Mucosa of rectum (tissue), 2 donors: ENCODE results near the gene SNX30.

Experiments
- H3K27ac ChIP-seq, 2 donors: one replicate each; pipeline ENCODE4 v1.7.0; 2013; ENCODE audit warnings: inconsistent platforms in 2 of 2, low read depth in 2 of 2, low read length in 2 of 2
- H3K27me3 ChIP-seq, 2 donors: one replicate each; pipeline ENCODE4 v1.7.0; 2013; ENCODE audit warnings: low read length in 2 of 2; ENCODE audit not compliant: control insufficient read depth in 2 of 2, insufficient read depth in 2 of 2
- H3K36me3 ChIP-seq, 2 donors: one replicate each; pipeline ENCODE4 v1.7.0; 2013; ENCODE audit warnings: low read length in 2 of 2; ENCODE audit not compliant: control insufficient read depth in 2 of 2, insufficient read depth in 2 of 2
- H3K4me1 ChIP-seq, 2 donors: one replicate each; pipeline ENCODE4 v1.7.0; 2013; ENCODE audit warnings: low read length in 2 of 2, mild to moderate bottlenecking in 1 of 2; ENCODE audit not compliant: control insufficient read depth in 2 of 2, insufficient read depth in 2 of 2
- H3K4me3 ChIP-seq, 2 donors: one replicate each; pipeline ENCODE4 v1.7.0; 2013; ENCODE audit warnings: low read length in 2 of 2
- H3K9ac ChIP-seq, 2 donors: one replicate each; pipeline ENCODE4 v1.7.0; 2013; ENCODE audit warnings: low read length in 2 of 2, low read depth in 1 of 2, mild to moderate bottlenecking in 1 of 2
- H3K9me3 ChIP-seq, 2 donors: one replicate each; pipeline ENCODE4 v1.7.0; 2013; ENCODE audit warnings: low read length in 2 of 2; ENCODE audit not compliant: control insufficient read depth in 2 of 2
- donor health status: healthy.
- donor health status: Normal muscosa, but diverticular disease.

Gene SNX30

DNA sequence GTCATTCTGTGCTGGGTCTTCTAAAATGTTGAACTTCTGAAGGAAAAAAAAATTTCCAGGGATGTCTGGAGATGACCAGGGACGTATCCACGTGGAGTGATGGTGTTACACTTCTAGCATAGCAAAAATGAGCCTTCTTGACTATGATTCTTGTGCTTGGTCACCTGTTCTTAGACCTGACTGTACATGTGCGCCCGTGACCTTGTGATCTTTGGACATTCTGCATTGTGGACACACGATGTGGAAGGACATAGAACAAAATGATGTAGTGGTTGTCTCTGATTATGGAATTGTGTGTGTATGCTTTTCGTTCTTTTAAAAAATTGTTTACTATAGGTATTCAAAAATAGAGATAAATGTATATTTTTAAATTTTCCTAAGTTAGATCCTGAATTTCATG, 61.0 kb downstream of the SNX30 start:
- H3K36me3 ChIP-seq: peaks cover 0 to 2% of the 10 kb centered on the region in 2 donors
- no peak overlapping the region for H3K4me3 ChIP-seq
- H3K9ac ChIP-seq: no peak overlapping the region
- peaks cover 0 to 5% of the 10 kb centered on the region in 2 donors for H3K4me1 ChIP-seq
- no peaks in the 10 kb centered on the region for H3K9me3 ChIP-seq
- H3K27me3 ChIP-seq: no peaks in the 10 kb centered on the region
- H3K27ac ChIP-seq: no peak overlapping the region

- Histone ChIP-seq H3K4me3 (no peak overlapping the region), H3K27ac (no peak overlapping the region), H3K36me3 (peaks cover 3 to 11% of the 10 kb centered on the region in 2 donors), H3K9ac (no peak overlapping the region), H3K4me1 (no peaks in the 10 kb centered on the region), H3K27me3 (no peaks in the 10 kb centered on the region), H3K9me3 (no peaks in the 10 kb centered on the region)
Measured at GRCh38 chr9:112815868-112816267, 65.3 kb downstream of the SNX30 start.

GRCh38 chr9:112817860-112818203, 67.3 kb downstream of the SNX30 start:
- Histone ChIP-seq H3K9ac (no peak overlapping the region), H3K27me3 (no peaks in the 10 kb centered on the region)

DNA sequence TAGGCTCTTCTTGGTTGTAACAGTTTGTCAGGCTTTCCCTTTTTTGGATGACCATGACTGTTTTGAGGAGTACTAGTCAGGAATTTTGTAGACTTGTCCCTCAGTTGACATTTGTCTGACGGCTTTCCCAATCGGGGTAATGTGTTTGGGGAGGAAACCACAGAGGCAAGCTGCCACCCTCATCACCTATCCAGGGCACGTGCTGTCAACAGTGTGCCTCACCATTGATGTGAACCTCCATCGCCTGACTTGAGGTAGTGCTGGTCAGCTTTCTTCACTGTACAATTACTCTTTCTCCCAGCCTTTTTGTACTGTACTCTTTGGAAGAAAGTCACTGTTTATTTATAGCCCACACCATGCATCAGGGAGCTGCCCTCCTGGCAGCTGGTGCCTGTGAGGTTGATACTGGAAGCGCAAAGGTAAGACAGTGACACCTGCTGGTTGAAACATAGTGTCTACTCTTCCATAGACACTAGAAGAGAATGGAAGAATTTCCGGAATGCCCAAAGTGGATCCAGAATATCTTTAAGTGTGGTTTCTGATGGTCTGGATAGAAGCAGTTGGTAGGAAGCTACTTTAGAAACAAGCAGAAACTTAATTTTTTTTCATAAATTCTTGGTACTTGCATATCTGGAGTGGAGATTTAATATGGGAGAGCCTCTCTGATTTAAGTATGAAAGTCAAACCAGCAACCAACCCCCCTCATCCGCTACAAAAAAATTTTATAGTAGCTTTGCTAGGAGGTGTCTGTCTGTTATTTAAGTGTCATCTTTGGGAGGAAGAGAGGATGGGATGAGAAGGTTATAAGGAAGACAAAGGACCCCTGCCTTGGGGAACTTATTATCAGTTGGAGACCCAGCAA, 69.3 kb downstream of the SNX30 start:
- H3K36me3 ChIP-seq: peaks cover 6 to 14% of the 10 kb centered on the region in 2 donors
- H3K9ac ChIP-seq: no peak overlapping the region
- no peaks in the 10 kb centered on the region for H3K27me3 ChIP-seq
- peaks cover 0 to 4% of the 10 kb centered on the region in 2 donors for H3K4me1 ChIP-seq
- no peaks in the 10 kb centered on the region for H3K9me3 ChIP-seq
- no peak overlapping the region for H3K4me3 ChIP-seq
- H3K27ac ChIP-seq: no peak overlapping the region

More at GRCh38 chr9:112817860-112818203, 67.3 kb downstream of the SNX30 start:
- H3K4me3 ChIP-seq: no peak overlapping the region
- no peaks in the 10 kb centered on the region for H3K4me1 ChIP-seq
- H3K9me3 ChIP-seq: no peaks in the 10 kb centered on the region
- no peak overlapping the region for H3K27ac ChIP-seq
- H3K36me3 ChIP-seq: peaks cover 3 to 14% of the 10 kb centered on the region in 2 donors

DNA sequence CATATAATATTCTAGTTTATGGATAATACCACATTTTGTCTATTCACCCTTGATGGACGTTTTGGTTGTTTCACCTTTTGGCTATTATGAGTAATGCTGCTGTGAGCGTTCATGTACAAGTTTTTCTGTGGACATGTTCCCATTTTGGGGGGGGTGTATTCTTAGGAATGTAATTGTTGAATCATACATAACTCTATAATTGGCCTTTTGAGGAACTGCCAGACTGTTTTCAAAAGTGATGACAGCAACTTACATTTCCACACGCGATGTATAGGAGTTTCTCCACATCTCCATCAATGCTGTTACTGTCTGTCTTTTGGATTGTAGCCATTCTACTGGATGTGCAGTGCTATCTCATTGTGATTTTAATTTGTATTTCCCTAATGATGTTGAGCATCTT, 70.3 kb downstream of the SNX30 start:
- Histone ChIP-seq H3K27ac (no peak overlapping the region), H3K9ac (no peak overlapping the region), H3K27me3 (no peaks in the 10 kb centered on the region), H3K9me3 (no peaks in the 10 kb centered on the region), H3K36me3 (peaks cover 6 to 14% of the 10 kb centered on the region in 2 donors), H3K4me1 (peaks cover 0 to 4% of the 10 kb centered on the region in 2 donors), H3K4me3 (no peak overlapping the region)

GRCh38 chr9:112822618-112823017, 72.1 kb downstream of the SNX30 start:
- Histone ChIP-seq H3K36me3 (peaks cover 6 to 14% of the 10 kb centered on the region in 2 donors), H3K4me3 (no peak overlapping the region), H3K4me1 (peaks cover 0 to 4% of the 10 kb centered on the region in 2 donors), H3K27ac (no peak overlapping the region), H3K9me3 (no peaks in the 10 kb centered on the region), H3K27me3 (no peaks in the 10 kb centered on the region), H3K9ac (no peak overlapping the region)

DNA sequence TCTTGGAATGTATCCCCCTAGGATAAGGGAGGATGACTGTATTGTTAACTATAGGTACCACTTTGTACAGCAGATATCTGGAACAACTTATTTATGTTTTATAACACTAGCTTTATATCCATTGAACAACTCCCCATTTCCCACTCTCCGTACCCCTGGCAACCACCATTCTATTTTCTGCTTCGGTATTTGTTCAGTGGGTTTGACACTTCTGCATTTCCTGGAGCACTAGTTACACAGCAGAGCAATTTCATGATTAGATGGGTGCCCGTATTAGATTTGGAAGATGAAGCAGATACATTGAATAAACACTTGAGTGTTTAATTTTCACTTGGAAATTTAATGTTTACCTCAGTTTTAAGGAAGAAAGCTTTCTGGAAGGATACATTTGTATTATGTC, 72.7 kb downstream of the SNX30 start:
- Histone ChIP-seq H3K9ac (no peak overlapping the region), H3K4me3 (no peak overlapping the region), H3K4me1 (peaks cover 0 to 4% of the 10 kb centered on the region in 2 donors), H3K9me3 (no peaks in the 10 kb centered on the region), H3K27me3 (no peaks in the 10 kb centered on the region), H3K36me3 (peaks cover 6 to 11% of the 10 kb centered on the region in 2 donors), H3K27ac (no peak overlapping the region)

- Histone ChIP-seq H3K4me3 (peak overlapping the region; percentile 23 to 47), H3K9me3 (no peaks in the 10 kb centered on the region), H3K36me3 (peaks cover 0 to 5% of the 10 kb centered on the region in 2 donors), H3K27ac (peak overlapping the region; percentile 78 to 84), H3K4me1 (peaks cover 22 to 38% of the 10 kb centered on the region in 2 donors), H3K9ac (peak overlapping the region in 1 of 2 donors; percentile 40), H3K27me3 (no peaks in the 10 kb centered on the region)
Measured at GRCh38 chr9:112831281-112831851, 80.8 kb downstream of the SNX30 start.

GRCh38 chr9:112831969-112832368, 81.4 kb downstream of the SNX30 start:
- no peaks in the 10 kb centered on the region for H3K9me3 ChIP-seq
- peaks cover 26 to 43% of the 10 kb centered on the region in 2 donors for H3K4me1 ChIP-seq
- peak overlapping the region; percentile 78 to 84 for H3K27ac ChIP-seq
- H3K4me3 ChIP-seq: peak overlapping the region in 1 of 2 donors; percentile 47
- H3K9ac ChIP-seq: peak overlapping the region in 1 of 2 donors; percentile 40
- H3K36me3 ChIP-seq: peaks cover 0 to 5% of the 10 kb centered on the region in 2 donors
- H3K27me3 ChIP-seq: no peaks in the 10 kb centered on the region

DNA sequence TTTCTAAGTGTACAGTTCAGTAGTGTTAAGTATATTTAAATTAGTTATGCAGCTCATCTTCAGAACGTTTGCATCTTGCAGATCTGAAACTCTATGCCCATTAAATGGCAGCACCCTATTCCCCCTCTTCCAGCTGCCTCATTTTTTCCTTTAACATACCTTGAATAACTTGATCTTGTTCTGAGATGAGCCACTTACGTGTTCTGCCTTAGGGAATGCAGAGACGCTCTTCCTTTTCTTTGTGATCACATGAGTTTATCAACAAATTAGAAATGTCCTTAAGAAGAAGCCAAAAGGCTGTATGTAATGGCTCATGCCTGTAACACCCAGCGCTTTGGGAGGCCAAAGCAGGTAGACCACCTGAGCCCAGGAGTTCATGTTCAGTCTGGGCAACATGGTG, 82.5 kb downstream of the SNX30 start:
- Histone ChIP-seq H3K27me3 (no peaks in the 10 kb centered on the region), H3K27ac (no peak overlapping the region), H3K4me3 (no peak overlapping the region)

More for the DNA sequence above, 82.5 kb downstream of the SNX30 start:
- no peak overlapping the region for H3K9ac ChIP-seq
- H3K4me1 ChIP-seq: peaks cover 27 to 48% of the 10 kb centered on the region in 2 donors
- H3K9me3 ChIP-seq: no peaks in the 10 kb centered on the region
- peaks cover 0 to 4% of the 10 kb centered on the region in 2 donors for H3K36me3 ChIP-seq
